GM23338 (cell line): Measurements from ENCODE around the gene NRG3. TPM values are rescaled to one million over a fixed set of nuclear protein-coding genes. Genes with fewer than 3 reads are reported as not detected.

Experiments used
- ATAC-seq: fragments of 200-7000 bp; cut with Tn5 transposase; 3 replicates; pipeline ENCODE4 v1.9.1; 2020
- DNase-seq: peaks from one replicate; pipeline ENCODE4 v3.0.0-alpha.2; 2015; ENCODE audit warnings: low spot score
- H2AFZ ChIP-seq: fragments of 200-600 bp; sonication (generic); 2 replicates; pipeline ENCODE4 v1.8.0; 2016; ENCODE audit warnings: antibody characterized with exemption, mild to moderate bottlenecking, moderate library complexity
- H3F3A ChIP-seq: fragments of 200-600 bp; sonication (generic); replicated peaks from 2 replicates; pipeline ENCODE4 v1.8.0; 2017; ENCODE audit warnings: antibody characterized with exemption, mixed run types, low read depth
- H3K27ac ChIP-seq: fragments of 200-600 bp; sonication (generic); 2 replicates; pipeline ENCODE4 v1.6.1; 2016; ENCODE audit warnings: low read depth
- H3K27me3 ChIP-seq: fragments of 200-600 bp; sonication (generic); 2 replicates; pipeline ENCODE4 v1.8.0; 2016; ENCODE audit warnings: mild to moderate bottlenecking, mixed run types, moderate library complexity; ENCODE audit not compliant: insufficient read depth
- H3K36me3 ChIP-seq: fragments of 200-600 bp; sonication (generic); 2 replicates; pipeline ENCODE4 v1.8.0; 2016; ENCODE audit warnings: mild to moderate bottlenecking; ENCODE audit not compliant: insufficient read depth
- H3K4me1 ChIP-seq: fragments of 200-600 bp; sonication (generic); 2 replicates; pipeline ENCODE4 v1.8.0; 2016; ENCODE audit warnings: mild to moderate bottlenecking, moderate library complexity; ENCODE audit not compliant: insufficient read depth
- H3K4me2 ChIP-seq: fragments of 200-600 bp; sonication (generic); 2 replicates; pipeline ENCODE4 v1.7.1; 2017; ENCODE audit warnings: mixed run types
- H3K4me3 ChIP-seq: fragments of 200-600 bp; sonication (generic); 2 replicates; pipeline ENCODE4 v1.6.1; 2016; ENCODE audit warnings: mixed run types
- H3K79me2 ChIP-seq: fragments of 200-600 bp; sonication (generic); replicated peaks from 2 replicates; pipeline ENCODE4 v1.8.0; 2017; ENCODE audit warnings: mild to moderate bottlenecking; ENCODE audit not compliant: insufficient read depth
- H3K9me2 ChIP-seq: fragments of 200-600 bp; sonication (generic); 2 replicates; pipeline ENCODE4 v1.8.0; 2017; ENCODE audit not compliant: insufficient read depth
- H4K20me1 ChIP-seq: fragments of 200-600 bp; sonication (generic); replicated peaks from 2 replicates; pipeline ENCODE4 v1.8.0; 2017; ENCODE audit warnings: mild to moderate bottlenecking; ENCODE audit not compliant: insufficient read depth
- H3K27ac Mint-ChIP-seq: 2 replicates; pipeline ENCODE4 v1.8.0; 2020; ENCODE audit warnings: inconsistent platforms, mild to moderate bottlenecking, moderate library complexity, mixed read lengths
- H3K27me3 Mint-ChIP-seq: 3 replicates; pipeline ENCODE4 v1.8.0; 2022; ENCODE audit warnings: low read depth, mild to moderate bottlenecking, moderate library complexity, mixed read lengths, inconsistent platforms; ENCODE audit not compliant: insufficient read depth, poor library complexity
- H3K36me3 Mint-ChIP-seq: 3 replicates; pipeline ENCODE4 v1.8.0; 2021; ENCODE audit warnings: low read depth, mild to moderate bottlenecking, inconsistent platforms, moderate library complexity, mixed read lengths
- H3K4me1 Mint-ChIP-seq: 3 replicates; pipeline ENCODE4 v1.8.0; 2020; ENCODE audit warnings: mild to moderate bottlenecking, inconsistent platforms, mixed read lengths
- H3K4me3 Mint-ChIP-seq: 3 replicates; pipeline ENCODE4 v1.8.0; 2021; ENCODE audit warnings: moderate library complexity, mild to moderate bottlenecking, inconsistent platforms, mixed read lengths
- H3K9me3 Mint-ChIP-seq: 3 replicates; pipeline ENCODE4 v1.8.0; 2020; ENCODE audit warnings: moderate library complexity, mild to moderate bottlenecking, inconsistent platforms, mixed read lengths
- CREB1 ChIP-seq: fragments of 250-450 bp; sonication (Bioruptor Pico); IDR thresholded peaks from 2 replicates; pipeline ENCODE4 v1.5.0; 2020; ENCODE audit warnings: low read depth, mild to moderate bottlenecking, moderate library complexity
- CTCF ChIP-seq, 2 experiments: fragments of 200-600 bp in 1 of 2; sonication (generic) in 1 of 2; conservative IDR thresholded peaks; 2 replicates each; pipeline versions ENCODE4 v1.5.1 to v1.6.1; 2016 to 2017; ENCODE audit warnings: antibody characterized with exemption in 2 of 2, low read depth in 2 of 2, mild to moderate bottlenecking in 2 of 2, moderate library complexity in 1 of 2
- EZH2 ChIP-seq: fragments of 200-600 bp; sonication (generic); IDR thresholded peaks from one replicate; pipeline ENCODE4 v1.8.0; 2017; ENCODE audit warnings: antibody characterized with exemption, mild to moderate bottlenecking, low read depth; ENCODE audit not compliant: unreplicated experiment
- EZH2phosphoT487 ChIP-seq: fragments of 200-600 bp; sonication (generic); IDR thresholded peaks from one replicate; pipeline ENCODE4 v1.8.1; 2018; ENCODE audit warnings: antibody characterized with exemption; ENCODE audit not compliant: unreplicated experiment
- JUNB ChIP-seq: IDR thresholded peaks from one replicate; pipeline ENCODE4 v1.6.1; 2016; ENCODE audit warnings: antibody characterized with exemption; ENCODE audit not compliant: unreplicated experiment
- NANOG ChIP-seq: IDR thresholded peaks from 2 replicates; pipeline ENCODE4 v1.6.1; 2016; ENCODE audit warnings: antibody characterized with exemption, borderline replicate concordance
- POLR2AphosphoS5 ChIP-seq: IDR thresholded peaks from 2 replicates; pipeline ENCODE4 v1.6.1; 2016; ENCODE audit warnings: antibody characterized with exemption, low read depth
- REST ChIP-seq: IDR thresholded peaks from one replicate; pipeline ENCODE4 v1.6.1; 2018; ENCODE audit warnings: antibody characterized with exemption; ENCODE audit not compliant: unreplicated experiment
- STAT1 ChIP-seq: IDR thresholded peaks from one replicate; pipeline ENCODE4 v1.6.1; 2016; ENCODE audit warnings: antibody characterized with exemption; ENCODE audit not compliant: unreplicated experiment
- ZNF114 ChIP-seq: fragments of 250-450 bp; sonication (Bioruptor Pico); IDR thresholded peaks from 2 replicates; pipeline ENCODE4 v1.5.0; 2020; ENCODE audit warnings: mild to moderate bottlenecking, moderate library complexity
- ZNF331 ChIP-seq: fragments of 250-450 bp; sonication (Bioruptor Pico); IDR thresholded peaks from 2 replicates; pipeline ENCODE4 v1.5.0; 2020; ENCODE audit warnings: low read depth, mild to moderate bottlenecking, moderate library complexity
- polyA plus RNA-seq: library from polyadenylated mRNA; unstranded; fragments of >200 nt; fragmentation: Nextera tagmentation; extraction: Ambion mirVana; gene quantifications from 2 replicates; pipeline ENCODE4 v1.2.1, GENCODE V29; 2016
- total RNA-seq: library from RNA; depleted of rRNA; stranded (reverse); fragments of >200 nt; shearing (Covaris generic); gene quantifications from 2 replicates; pipeline ENCODE4 v1.2.3, GENCODE V29; 2014
- TF ChIP-seq, protein P1 (sequence below): IDR thresholded peaks from 2 replicates; pipeline ENCODE4 v1.6.1; 2016; ENCODE audit warnings: antibody characterized with exemption

The NRG3 gene
- total and polyA plus RNA-seq, 2 experiments from 2014 or later, result 1.9 to 3.9 TPM

- no peak overlapping the region for H3K27ac Mint-ChIP-seq
- Histone ChIP-seq H3K9me2 (no peaks in the 10 kb centered on the region; the same call in 1 of the 2 replicates), H3K27me3 (no peaks in the 10 kb centered on the region), H3F3A (no peaks in the 10 kb centered on the region), H3K4me3 (no peak overlapping the region), H2AFZ (no peak overlapping the region), H3K36me3 (no peaks in the 10 kb centered on the region), H3K79me2 (no peaks in the 10 kb centered on the region), H3K27ac (no peak overlapping the region), H3K4me1 (peaks cover 11% of the 10 kb centered on the region), H3K4me2 (no peak overlapping the region), H4K20me1 (no peaks in the 10 kb centered on the region)
- no peaks in the 10 kb centered on the region for H3K36me3 Mint-ChIP-seq
- TF ChIP-seq CREB1 (CRISPR knock-in tag) (no peak), CTCF (conservative IDR thresholded peaks at IDR 0.05; ENCODE audit: low read depth in 2 of 2) (no peak), EZH2 (no peak), POLR2AphosphoS5 (no peak), EZH2phosphoT487 (no peak), ZNF114 (no peak), STAT1 (no peak), NANOG (no peak), ZNF331 (CRISPR knock-in tag) (no peak), JUNB (no peak)
- TF ChIP-seq, protein P1, sequence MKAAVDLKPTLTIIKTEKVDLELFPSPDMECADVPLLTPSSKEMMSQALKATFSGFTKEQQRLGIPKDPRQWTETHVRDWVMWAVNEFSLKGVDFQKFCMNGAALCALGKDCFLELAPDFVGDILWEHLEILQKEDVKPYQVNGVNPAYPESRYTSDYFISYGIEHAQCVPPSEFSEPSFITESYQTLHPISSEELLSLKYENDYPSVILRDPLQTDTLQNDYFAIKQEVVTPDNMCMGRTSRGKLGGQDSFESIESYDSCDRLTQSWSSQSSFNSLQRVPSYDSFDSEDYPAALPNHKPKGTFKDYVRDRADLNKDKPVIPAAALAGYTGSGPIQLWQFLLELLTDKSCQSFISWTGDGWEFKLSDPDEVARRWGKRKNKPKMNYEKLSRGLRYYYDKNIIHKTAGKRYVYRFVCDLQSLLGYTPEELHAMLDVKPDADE, result no peak
- DNase-seq (no peak), ATAC-seq (no peak)
- no peak overlapping the region for H3K4me3 Mint-ChIP-seq
- H3K27me3 Mint-ChIP-seq, result peaks cover 8% of the 10 kb centered on the region
- peaks cover 33% of the 10 kb centered on the region for H3K4me1 Mint-ChIP-seq
- H3K9me3 Mint-ChIP-seq, result no peaks in the 10 kb centered on the region; the same call in 2 of the 3 replicates
Observed at GRCh38 chr10:82392533-82392932, 517.5 kb downstream of the NRG3 start.

DNA sequence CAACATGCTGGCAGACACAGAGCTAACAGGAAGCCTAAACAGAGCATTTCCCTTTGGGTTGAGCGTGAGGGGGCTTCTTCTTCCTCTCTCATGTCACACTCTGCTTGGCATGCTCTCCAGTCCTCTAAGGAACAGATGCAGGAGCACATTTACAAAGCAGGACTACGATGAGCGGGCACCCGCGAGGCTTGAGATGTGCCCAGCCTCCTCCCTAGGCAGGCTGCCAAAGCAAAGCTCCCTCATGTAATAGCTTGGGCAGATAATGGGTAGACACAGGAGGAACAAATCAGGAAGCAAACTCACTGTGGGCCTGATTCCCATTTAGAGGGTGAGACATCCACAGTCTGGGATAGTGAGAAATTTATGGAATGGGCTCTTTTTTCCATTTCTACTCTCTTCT is 519.1 kb downstream of the NRG3 start:
- no peak overlapping the region for H3K27ac ChIP-seq
- H3K4me2 ChIP-seq, result no peak overlapping the region
- ATAC-seq (no peak), DNase-seq (no peak)
- H3K27me3 ChIP-seq, result no peaks in the 10 kb centered on the region
- H3K36me3 ChIP-seq, result no peaks in the 10 kb centered on the region
- H2AFZ ChIP-seq, result no peak overlapping the region
- Mint-ChIP-seq H3K9me3 (no peaks in the 10 kb centered on the region; the same call in 2 of the 3 replicates), H3K36me3 (no peaks in the 10 kb centered on the region), H3K4me1 (peaks cover 46% of the 10 kb centered on the region), H3K4me3 (no peak overlapping the region), H3K27ac (no peak overlapping the region), H3K27me3 (peaks cover 3% of the 10 kb centered on the region)
- peaks cover 15% of the 10 kb centered on the region for H3K4me1 ChIP-seq
- H3K79me2 ChIP-seq, result no peaks in the 10 kb centered on the region
- no peaks in the 10 kb centered on the region for H3F3A ChIP-seq
- no peak overlapping the region for H3K4me3 ChIP-seq
- H4K20me1 ChIP-seq, result no peaks in the 10 kb centered on the region
- no peaks in the 10 kb centered on the region; the same call in 1 of the 2 replicates for H3K9me2 ChIP-seq
- TF ChIP-seq REST, result no peak
- TF ChIP-seq NANOG, result no peak
- no peak for TF ChIP-seq JUNB
- no peak for TF ChIP-seq CREB1 (CRISPR knock-in tag)
- no peak for TF ChIP-seq STAT1
- TF ChIP-seq EZH2, result no peak
- TF ChIP-seq CTCF (conservative IDR thresholded peaks at IDR 0.05; ENCODE audit: low read depth in 2 of 2), result no peak
- TF ChIP-seq, protein P1, result no peak
